ENCODE measurements around the gene DDX43. TPM values are rescaled to one million over a fixed set of nuclear protein-coding genes. Genes with fewer than 3 reads are reported as not detected.
"Not testable (repeated sequence)": the region's sequence is repeated elsewhere in the genome, so short reads cannot be mapped to it uniquely, and the experiment has no call there.

The DDX43 gene
- total RNA-seq, 2 donors from 2014 or later, result 0.80 to 0.86 TPM

GRCh38 chr6:73382462-73383113, 12.0 kb upstream of the DDX43 start:
- DNase-seq (no peak), ATAC-seq (no peak)
- intact Hi-C loops (cut with DNase I), result no loop called here

GRCh38 chr6:73388433-73388799, 6.2 kb upstream of the DDX43 start:
- ATAC-seq (peak in 1 of 2 donors; percentile 25), DNase-seq (no peak)
- intact Hi-C loops (cut with DNase I), result no loop called here

- ATAC-seq, result peak; percentile 84 to 91
- peak; percentile 64 for DNase-seq
- intact Hi-C loops (cut with DNase I), result no loop called here
These were observed 5.7 kb upstream of the DDX43 start for GRCh38 chr6:73388800-73389512.

DNA sequence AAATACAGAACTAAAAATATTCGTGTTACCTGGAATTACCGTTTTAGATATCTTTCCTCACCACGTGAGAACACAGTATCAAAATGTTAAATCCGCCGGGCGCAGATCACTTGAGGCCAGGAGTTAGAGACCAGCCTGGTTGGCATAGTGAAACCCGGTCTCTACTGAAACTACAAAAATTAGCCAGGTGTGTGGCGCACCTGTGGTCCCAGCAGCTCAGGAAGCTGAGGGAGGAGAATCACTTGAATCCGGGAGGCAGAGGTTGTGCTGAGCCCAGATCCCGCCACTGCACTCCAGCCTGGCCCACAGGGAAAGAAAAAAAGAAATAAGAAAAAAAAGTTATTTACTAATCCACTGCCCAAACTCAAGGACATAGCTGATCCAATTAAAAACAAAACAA, 4.8 kb upstream of the DDX43 start:
- intact Hi-C loops (cut with DNase I), result no loop called here
- no peak for ATAC-seq
- DNase-seq, result no peak

- ATAC-seq (no peak), DNase-seq (no peak)
- intact Hi-C loops (cut with DNase I), result no loop called here
These were observed 3.0 kb upstream of the DDX43 start for GRCh38 chr6:73391675-73392074.

GRCh38 chr6:73392188-73392587, 2.4 kb upstream of the DDX43 start:
- intact Hi-C loops (cut with DNase I); ATAC-seq: not testable (repeated sequence)

DNA sequence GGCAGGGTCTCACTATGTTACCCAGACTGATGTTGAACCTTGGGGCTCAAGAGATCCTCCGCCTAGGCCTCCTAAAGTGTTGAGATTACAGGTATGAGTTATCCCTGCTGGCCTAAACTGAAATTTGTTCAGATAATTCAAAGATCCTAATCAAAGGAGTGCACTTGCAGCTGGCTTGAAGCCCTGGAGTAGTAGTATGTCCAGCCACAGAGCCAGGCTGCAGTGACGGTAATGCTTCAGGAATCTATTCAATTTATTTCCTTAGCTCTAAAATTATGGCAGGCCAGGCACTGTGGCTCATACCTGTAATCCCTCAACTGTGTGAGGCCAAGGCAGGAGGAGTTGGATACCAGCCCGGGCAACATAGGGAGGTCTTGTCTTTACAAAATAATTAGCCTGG, 1.4 kb upstream of the DDX43 start:
- DNase-seq, result no peak
- intact Hi-C loops (cut with DNase I), result no loop called here

More at GRCh38 chr6:73392188-73392587, 2.4 kb upstream of the DDX43 start:
- not testable (repeated sequence) for DNase-seq

DNA sequence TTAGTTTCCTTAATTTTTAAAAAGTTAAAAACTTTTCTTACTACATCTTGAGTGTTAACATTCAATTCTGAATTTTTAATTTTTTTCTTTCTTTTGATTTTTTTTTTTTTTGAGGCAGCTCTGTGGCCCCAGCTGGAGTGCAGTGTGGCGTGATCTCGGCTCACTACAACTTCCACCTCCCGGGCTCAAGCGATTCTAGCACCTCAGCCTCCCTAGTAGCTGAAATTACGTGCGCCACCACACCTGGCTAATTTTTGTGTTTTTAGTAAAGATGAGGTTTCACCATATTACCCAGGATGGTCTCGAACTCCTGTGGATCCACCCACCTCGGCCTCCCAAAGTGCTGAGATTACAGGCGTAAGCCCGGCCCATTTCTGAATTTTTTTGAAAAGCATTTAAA, 1.2 kb downstream of the DDX43 start:
- ATAC-seq, result no peak
- intact Hi-C loops (cut with DNase I), result no loop called here

More for the DNA sequence above, 1.4 kb upstream of the DDX43 start:
- no peak for ATAC-seq

GRCh38 chr6:73400656-73401055, 6.0 kb downstream of the DDX43 start:
- intact Hi-C loops (cut with DNase I), result no loop called here
- DNase-seq (no peak), ATAC-seq (no peak)

More for the DNA sequence above, 1.2 kb downstream of the DDX43 start:
- DNase-seq, result no peak

GRCh38 chr6:73409395-73409794, 14.8 kb downstream of the DDX43 start:
- no peak for DNase-seq
- ATAC-seq, result no peak
- intact Hi-C loops (cut with DNase I), result no loop called here

DNA sequence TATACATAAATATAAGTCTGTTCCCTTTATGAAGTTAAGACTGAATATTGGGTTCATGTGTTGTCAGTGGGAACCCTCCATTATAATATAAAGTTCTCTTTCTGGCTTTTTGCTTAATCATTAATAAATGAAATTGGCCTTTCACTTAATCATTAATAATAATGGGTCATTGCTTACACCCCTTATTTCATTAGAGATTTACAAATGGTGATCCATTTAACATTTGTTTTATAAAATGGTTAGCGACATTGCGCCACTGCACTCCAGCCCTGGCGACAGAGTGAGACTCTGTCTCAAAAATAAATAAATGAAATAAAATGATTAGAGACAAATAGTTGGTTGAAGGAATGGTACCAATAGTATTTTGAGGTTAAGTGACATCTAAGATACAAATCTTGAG, 18.5 kb downstream of the DDX43 start:
- ATAC-seq (no peak), DNase-seq (no peak)
- intact Hi-C loops (cut with DNase I), result no loop called here

- intact Hi-C loops (cut with DNase I), result no loop called here
- ATAC-seq (no peak), DNase-seq (no peak)
These were observed 23.6 kb downstream of the DDX43 start for GRCh38 chr6:73418081-73418741.

GRCh38 chr6:73421534-73421933, 26.9 kb downstream of the DDX43 start:
- DNase-seq (no peak), ATAC-seq (no peak)
- intact Hi-C loops (cut with DNase I), result no loop called here

GRCh38 chr6:73435236-73435635, 40.6 kb downstream of the DDX43 start:
- DNase-seq (no peak), ATAC-seq (no peak)
- intact Hi-C loops (cut with DNase I), result no loop called here

DNA sequence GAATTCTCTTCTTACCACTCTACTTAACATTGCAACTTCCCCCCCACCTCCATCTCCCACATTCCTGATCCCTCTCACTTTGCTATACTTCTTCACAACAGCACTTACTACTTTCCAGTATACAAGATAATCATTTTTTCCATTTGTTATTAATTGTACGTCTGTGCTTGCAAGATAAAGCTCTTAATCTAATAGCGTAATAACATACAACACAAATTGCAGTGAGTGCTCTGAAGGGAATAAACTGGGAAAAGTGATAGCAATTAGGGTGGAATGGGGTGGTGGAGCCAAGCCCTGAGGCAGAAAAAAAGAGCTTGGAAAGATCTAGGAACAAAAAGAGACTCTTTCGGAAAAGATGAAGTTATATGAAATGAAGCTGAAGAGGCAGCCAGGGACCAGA, 48.9 kb downstream of the DDX43 start:
- no peak for DNase-seq
- intact Hi-C loops (cut with DNase I), result no loop called here
- no peak for ATAC-seq

GRCh38 chr6:73451223-73452106, 56.8 kb downstream of the DDX43 start:
- intact Hi-C loops (cut with DNase I), result no loop called here
- DNase-seq (peak; percentile 40), ATAC-seq (peak; percentile 66 to 71)

GRCh38 chr6:73452107-73452461, 57.5 kb downstream of the DDX43 start, which contains the start of gene CGAS:
Gene CGAS (minus strand): TSS chr6:73452297. CDS start chr6:73452181, 116 bp downstream.
- ATAC-seq (peak; percentile 92), DNase-seq (peak; percentile 85)
- intact Hi-C loops (cut with DNase I), result no loop called here

- DNase-seq, result no peak
- peak in 1 of 2 donors; percentile 21 for ATAC-seq
- intact Hi-C loops (cut with DNase I), result no loop called here
These were observed 61.4 kb downstream of the DDX43 start for GRCh38 chr6:73455865-73456629.

- intact Hi-C loops (cut with DNase I); DNase-seq; ATAC-seq: not testable (repeated sequence)
These were observed 64.8 kb downstream of the DDX43 start for GRCh38 chr6:73459474-73459873.
